Keratinocyte (primary cell): ENCODE measurements around the gene LACTB. TPM values are rescaled to one million over a fixed set of nuclear protein-coding genes. Genes with fewer than 3 reads are reported as not detected.
A peak's percentile ranks its signal among the peaks of the same experiment; 100 is the strongest.

Experiments
- DNase-seq: peaks from one replicate; pipeline ENCODE4 v3.0.0-alpha.2; 2011; ENCODE audit warnings: low read depth, missing footprints, low spot score
- FAIRE-seq: peaks from 2 replicates; lab custom pipeline; 2011; peaks lifted over from hg19 to GRCh38; lab: Jason Lieb, UNC
- H2AFZ ChIP-seq: 2 replicates; pipeline ENCODE4 v1.6.0; 2012; ENCODE audit warnings: low read length, control low read depth, inconsistent platforms; ENCODE audit not compliant: control insufficient read depth
- H3K27ac ChIP-seq: 2 replicates; pipeline ENCODE4 v1.5.1; 2011; ENCODE audit warnings: low read length; ENCODE audit not compliant: control insufficient read depth, insufficient read depth
- H3K27me3 ChIP-seq: 3 replicates; pipeline ENCODE4 v1.6.0; 2011; ENCODE audit warnings: low read length; ENCODE audit not compliant: control insufficient read depth, insufficient read depth; ENCODE audit errors: extremely low read depth
- H3K36me3 ChIP-seq, 2 experiments: 2 replicates in 1 of 2; 3 replicates in 1 of 2; pipeline ENCODE4 v1.5.1; 2011; ENCODE audit warnings: low read length in 2 of 2, mild to moderate bottlenecking in 1 of 2; ENCODE audit not compliant: control insufficient read depth in 2 of 2, insufficient read depth in 2 of 2; ENCODE audit errors: extremely low read depth in 1 of 2
- H3K4me1 ChIP-seq: 3 replicates; pipeline ENCODE4 v1.5.1; 2011; ENCODE audit warnings: low read length; ENCODE audit not compliant: control insufficient read depth, insufficient read depth; ENCODE audit errors: extremely low read depth
- H3K4me2 ChIP-seq: 3 replicates; pipeline ENCODE4 v1.6.0; 2011; ENCODE audit warnings: low read depth, low read length; ENCODE audit not compliant: control insufficient read depth, insufficient read depth; ENCODE audit errors: extremely low read depth
- H3K4me3 ChIP-seq, 3 experiments: fragments of 200-600 bp in 1 of 3; sonication (generic) in 1 of 3; 2 replicates in 2 of 3; 3 replicates in 1 of 3; pipeline ENCODE4 v1.5.1; 2011 to 2016; ENCODE audit warnings: low read length in 3 of 3, mild to moderate bottlenecking in 3 of 3, control low read depth in 2 of 3, inconsistent platforms in 1 of 3, low read depth in 1 of 3, mixed read lengths in 1 of 3, mixed run types in 1 of 3, moderate library complexity in 1 of 3; ENCODE audit not compliant: control insufficient read depth in 2 of 3, insufficient read depth in 2 of 3; ENCODE audit errors: extremely low read depth in 1 of 3
- H3K79me2 ChIP-seq: 2 replicates; pipeline ENCODE4 v1.6.0; 2012; ENCODE audit warnings: low read length; ENCODE audit not compliant: control insufficient read depth, insufficient read depth
- H3K9ac ChIP-seq: 3 replicates; pipeline ENCODE4 v1.6.0; 2011; ENCODE audit warnings: low read length; ENCODE audit not compliant: control insufficient read depth, insufficient read depth; ENCODE audit errors: extremely low read depth
- H3K9me1 ChIP-seq: 3 replicates; pipeline ENCODE4 v1.6.0; 2011; ENCODE audit warnings: low read length; ENCODE audit not compliant: control insufficient read depth, insufficient read depth; ENCODE audit errors: extremely low read depth
- H3K9me3 ChIP-seq: 2 replicates; pipeline ENCODE4 v1.5.1; 2012; ENCODE audit warnings: low read depth, low read length; ENCODE audit not compliant: control insufficient read depth
- H4K20me1 ChIP-seq: 3 replicates; pipeline ENCODE4 v1.6.0; 2011; ENCODE audit warnings: low read length; ENCODE audit not compliant: control insufficient read depth, insufficient read depth; ENCODE audit errors: extremely low read depth
- EZH2 ChIP-seq: IDR thresholded peaks from one replicate; pipeline ENCODE4 v1.6.1; 2012; ENCODE audit warnings: inconsistent platforms, mild to moderate bottlenecking, low read length, moderate library complexity
- dilution Hi-C: fragments of 300-500 bp; cut with MboI; formaldehyde crosslinking; loops from one replicate; pipeline ENCODE4 v1.7.0; 2020; ENCODE audit warnings: low sequenced_read_pairs; ENCODE audit not compliant: extremely low pct_ligation_motif_present
- polyA plus RNA-seq, 5 experiments: library from polyadenylated mRNA; depleted of rRNA in 3 of 5; stranded (reverse) in 3 of 5; stranded (forward) in 1 of 5; unstranded in 1 of 5; fragments of >200 nt; gene quantifications; 1 replicate in 1 of 5; 2 replicates in 3 of 5; 3 replicates in 1 of 5; pipeline versions ENCODE4 v1.2.1 to v1.2.3, GENCODE V29; 2011 to 2012; ENCODE audit warnings: missing spikeins in 2 of 5, low read depth in 1 of 5, low replicate concordance in 1 of 5
- TF ChIP-seq, protein P1 (sequence below), 3 experiments: IDR thresholded peaks in 1 of 3; conservative IDR thresholded peaks in 1 of 3; optimal IDR thresholded peaks in 1 of 3; 2 replicates in 2 of 3; 3 replicates in 1 of 3; pipeline versions ENCODE3 to v1.5.1; 2011; ENCODE audit warnings: low read length in 3 of 3, mild to moderate bottlenecking in 3 of 3, moderate library complexity in 2 of 3, control low read depth in 1 of 3, inconsistent platforms in 1 of 3; ENCODE audit not compliant: insufficient read depth in 2 of 3; ENCODE audit errors: extremely low read depth in 1 of 3

LACTB gene
- polyA plus RNA-seq, 1 donor (not counting 4 experiments of a cell fraction or from before 2014, with no cell fraction given): 27.4 TPM

DNA sequence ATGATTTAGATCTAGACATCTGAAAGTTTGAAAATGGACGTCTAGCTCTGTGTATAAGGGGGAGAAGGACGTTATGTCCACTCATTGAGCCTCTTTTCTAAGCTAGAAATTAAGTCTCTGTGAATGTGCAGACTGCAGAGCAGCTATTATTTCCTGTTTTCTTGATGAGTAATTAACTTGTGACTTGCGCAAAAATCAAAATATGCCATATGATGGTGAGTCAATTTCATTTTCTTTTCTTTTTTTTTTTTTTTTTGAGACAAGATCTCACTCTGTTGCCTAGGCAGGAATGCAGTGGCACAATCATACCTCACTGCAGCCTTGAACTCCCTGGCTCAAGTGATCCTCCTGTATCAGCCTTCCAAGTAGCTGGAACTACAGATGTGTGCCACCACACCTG, 14.1 kb downstream of the LACTB start:
- H3K9ac ChIP-seq: peak overlapping the region; percentile 56
- H3K27me3 ChIP-seq: no peaks in the 10 kb centered on the region
- H3K4me2 ChIP-seq: peak overlapping the region; percentile 39

DNA sequence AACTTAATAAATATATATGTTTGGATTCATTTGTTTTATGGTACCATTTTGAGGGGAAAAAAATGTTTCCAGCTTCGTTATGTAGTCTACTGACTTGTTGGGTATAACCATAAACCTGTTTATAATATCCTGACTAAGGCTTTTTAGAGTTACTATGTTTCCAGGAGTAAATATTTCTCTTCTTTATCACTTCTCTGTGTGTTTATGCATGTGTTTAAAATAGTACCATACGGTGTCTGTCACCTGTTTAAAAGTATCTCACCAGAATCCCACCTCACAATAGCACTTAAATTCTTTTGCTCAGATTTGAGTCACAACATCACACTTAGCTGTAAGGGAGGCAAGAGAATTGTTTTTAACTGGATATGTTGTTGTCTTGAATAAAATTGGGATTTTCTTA, 15.1 kb downstream of the LACTB start:
- FAIRE-seq: peak; percentile 13
- no peak for DNase-seq
- no peak overlapping the region for H2AFZ ChIP-seq
- H3K9ac ChIP-seq: no peak overlapping the region
- H3K79me2 ChIP-seq: no peaks in the 10 kb centered on the region
- no peak overlapping the region for H3K4me3 ChIP-seq
- H3K36me3 ChIP-seq: no peaks in the 10 kb centered on the region
- TF ChIP-seq, protein P1, sequence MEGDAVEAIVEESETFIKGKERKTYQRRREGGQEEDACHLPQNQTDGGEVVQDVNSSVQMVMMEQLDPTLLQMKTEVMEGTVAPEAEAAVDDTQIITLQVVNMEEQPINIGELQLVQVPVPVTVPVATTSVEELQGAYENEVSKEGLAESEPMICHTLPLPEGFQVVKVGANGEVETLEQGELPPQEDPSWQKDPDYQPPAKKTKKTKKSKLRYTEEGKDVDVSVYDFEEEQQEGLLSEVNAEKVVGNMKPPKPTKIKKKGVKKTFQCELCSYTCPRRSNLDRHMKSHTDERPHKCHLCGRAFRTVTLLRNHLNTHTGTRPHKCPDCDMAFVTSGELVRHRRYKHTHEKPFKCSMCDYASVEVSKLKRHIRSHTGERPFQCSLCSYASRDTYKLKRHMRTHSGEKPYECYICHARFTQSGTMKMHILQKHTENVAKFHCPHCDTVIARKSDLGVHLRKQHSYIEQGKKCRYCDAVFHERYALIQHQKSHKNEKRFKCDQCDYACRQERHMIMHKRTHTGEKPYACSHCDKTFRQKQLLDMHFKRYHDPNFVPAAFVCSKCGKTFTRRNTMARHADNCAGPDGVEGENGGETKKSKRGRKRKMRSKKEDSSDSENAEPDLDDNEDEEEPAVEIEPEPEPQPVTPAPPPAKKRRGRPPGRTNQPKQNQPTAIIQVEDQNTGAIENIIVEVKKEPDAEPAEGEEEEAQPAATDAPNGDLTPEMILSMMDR (optimal IDR thresholded peaks at IDR 0.05 in 1 of 3, IDR thresholded peaks at IDR 0.05 in 1 of 3, conservative IDR thresholded peaks at IDR 0.05 in 1 of 3; ENCODE audit: extremely low read depth in 1 of 3, insufficient read depth in 2 of 3, low read length in 3 of 3): no peak
- TF ChIP-seq EZH2: no peak
- no peaks in the 10 kb centered on the region for H3K9me1 ChIP-seq
- H3K9me3 ChIP-seq: no peaks in the 10 kb centered on the region
- H3K4me2 ChIP-seq: no peak overlapping the region
- peak overlapping the region; percentile 36 for H3K27ac ChIP-seq
- peaks cover 10% of the 10 kb centered on the region for H3K4me1 ChIP-seq
- dilution Hi-C loops: no loop called here
- H4K20me1 ChIP-seq: no peaks in the 10 kb centered on the region
- H3K27me3 ChIP-seq: no peaks in the 10 kb centered on the region

More for the DNA sequence above, 14.1 kb downstream of the LACTB start:
- dilution Hi-C loops: no loop called here
- Histone ChIP-seq H4K20me1 (no peaks in the 10 kb centered on the region), H3K4me1 (peaks cover 10% of the 10 kb centered on the region), H2AFZ (peak overlapping the region; percentile 54), H3K27ac (peak overlapping the region; percentile 87), H3K4me3 (no peak overlapping the region), H3K79me2 (no peaks in the 10 kb centered on the region), H3K9me1 (no peaks in the 10 kb centered on the region), H3K36me3 (no peaks in the 10 kb centered on the region), H3K9me3 (no peaks in the 10 kb centered on the region)
- TF ChIP-seq, protein P1 (optimal IDR thresholded peaks at IDR 0.05 in 1 of 3, IDR thresholded peaks at IDR 0.05 in 1 of 3, conservative IDR thresholded peaks at IDR 0.05 in 1 of 3; ENCODE audit: extremely low read depth in 1 of 3, insufficient read depth in 2 of 3, low read length in 3 of 3): no peak
- no peak for TF ChIP-seq EZH2
- FAIRE-seq: peak; percentile 81
- peak; percentile 38 for DNase-seq
